Activated T-cell treated with anti-CD3 and anti-CD28 coated beads, Interleukin-2, amount 50 U/mL, for 72 hours (primary cell): ENCODE measurements around the gene STXBP5. TPM values are rescaled to one million over a fixed set of nuclear protein-coding genes. Genes with fewer than 3 reads are reported as not detected.

Experiments
- ATAC-seq, 2 donors: fragments of 150-1000 bp; cut with Tn5 transposase; replicated peaks in 1 of 2; 2 replicates each; pipeline ENCODE4 v1.10.0; 2021; ENCODE audit warnings: moderate library complexity in 2 of 2, mild to moderate bottlenecking in 1 of 2
- DNase-seq, 2 donors: peaks; one replicate each; pipeline ENCODE4 v3.0.0; 2021 to 2022; ENCODE audit warnings: mixed read lengths in 1 of 2
- H3K27ac Mint-ChIP-seq: one replicate; pipeline ENCODE4 v1.8.0; 2022; ENCODE audit warnings: mild to moderate bottlenecking, moderate library complexity, mixed read lengths
- H3K27me3 Mint-ChIP-seq: one replicate; pipeline ENCODE4 v1.8.0; 2022; ENCODE audit warnings: low read depth, mixed read lengths
- H3K36me3 Mint-ChIP-seq, 2 donors: one replicate each; pipeline ENCODE4 v1.8.0; 2022; ENCODE audit warnings: mixed read lengths in 2 of 2, mild to moderate bottlenecking in 1 of 2; ENCODE audit not compliant: insufficient read depth in 2 of 2
- H3K4me1 Mint-ChIP-seq: one replicate; pipeline ENCODE4 v1.8.0; 2022; ENCODE audit warnings: low read depth, mixed read lengths
- H3K4me3 Mint-ChIP-seq, 2 donors: one replicate each; pipeline ENCODE4 v1.8.0; 2022; ENCODE audit warnings: mild to moderate bottlenecking in 2 of 2, mixed read lengths in 2 of 2, moderate library complexity in 2 of 2
- H3K9me3 Mint-ChIP-seq, 2 donors: one replicate each; pipeline ENCODE4 v1.8.0; 2022; ENCODE audit warnings: mixed read lengths in 2 of 2
- total RNA-seq, 2 donors: library from RNA; stranded (reverse); gene quantifications; one replicate each; pipeline ENCODE4 v1.2.3, GENCODE V29; 2022

STXBP5 gene
- total RNA-seq, 2 donors from 2014 or later: 22.1 to 28.7 TPM

DNA sequence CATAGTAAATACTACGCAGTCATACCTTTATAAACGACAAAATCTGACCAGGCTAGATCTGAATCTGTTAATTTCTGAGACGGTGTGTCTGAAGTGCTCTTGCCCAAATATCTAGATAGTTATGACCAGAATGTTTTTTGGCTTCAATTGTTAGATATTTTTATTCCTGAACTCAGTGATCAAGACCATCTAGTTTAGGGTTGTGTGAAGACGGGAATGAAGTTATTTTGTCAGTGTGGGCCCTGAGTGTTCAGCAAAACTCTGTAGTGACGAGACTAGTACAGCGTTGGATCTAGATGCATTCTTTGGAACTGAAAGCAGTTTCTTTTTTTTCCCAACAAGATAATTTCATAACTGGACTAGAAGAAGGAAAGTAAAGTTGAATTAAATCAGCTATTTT is 3.1 kb downstream of the STXBP5 start:
- no peaks in the 10 kb centered on the region for H3K9me3 Mint-ChIP-seq
- H3K36me3 Mint-ChIP-seq: peaks cover 9 to 10% of the 10 kb centered on the region in 2 donors
- H3K27me3 Mint-ChIP-seq: no peaks in the 10 kb centered on the region
- peaks cover 55% of the 10 kb centered on the region for H3K4me1 Mint-ChIP-seq
- peak overlapping the region; percentile 77 for H3K27ac Mint-ChIP-seq
- ATAC-seq (no peak), DNase-seq (no peak)
- H3K4me3 Mint-ChIP-seq: peak overlapping the region; percentile 47 to 86

DNA sequence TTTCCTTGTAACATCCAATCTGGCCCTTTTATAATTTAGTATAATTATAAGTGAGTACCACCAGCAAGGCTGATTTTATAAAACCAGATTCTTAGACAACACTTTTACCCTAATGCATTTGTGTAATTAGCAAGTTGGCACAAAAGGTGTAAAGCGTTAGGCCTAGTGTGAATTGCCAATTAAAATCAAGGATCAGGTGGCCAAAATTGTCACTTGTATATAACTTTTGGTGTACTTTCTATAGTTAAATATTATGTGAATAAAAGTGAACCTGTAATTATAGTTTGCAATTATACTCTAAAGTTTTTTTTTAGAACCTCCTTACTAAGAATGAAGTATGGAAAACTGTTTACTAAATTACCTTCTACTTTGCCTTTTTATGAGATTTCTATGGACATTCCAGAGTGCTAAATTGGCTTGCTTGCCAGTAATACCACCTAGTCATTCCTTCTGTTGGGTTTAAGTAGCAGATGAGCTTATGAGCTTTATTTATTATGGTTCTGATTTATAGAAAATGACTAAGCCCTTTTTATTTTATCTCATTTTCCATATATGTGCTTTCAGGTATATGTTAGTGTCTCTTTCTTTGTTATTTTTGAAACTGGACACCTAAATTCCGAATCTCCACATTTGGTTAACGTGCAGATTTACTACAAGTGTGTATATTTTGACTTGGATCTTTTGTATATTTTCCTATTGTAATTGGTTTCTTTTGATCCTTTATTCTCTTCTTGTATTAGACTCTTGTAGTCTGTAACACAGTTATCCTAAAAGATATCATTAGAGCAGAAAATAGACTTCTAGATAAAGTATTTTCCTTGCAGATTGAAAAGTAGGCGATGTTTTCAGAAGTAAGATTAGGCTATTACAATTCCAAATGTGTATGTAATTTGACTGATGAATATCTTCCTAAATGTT is 3.9 kb downstream of the STXBP5 start:
- H3K4me1 Mint-ChIP-seq: peaks cover 50% of the 10 kb centered on the region
- peak overlapping the region; percentile 76 for H3K27ac Mint-ChIP-seq
- no peak for ATAC-seq
- no peaks in the 10 kb centered on the region for H3K27me3 Mint-ChIP-seq
- DNase-seq: no peak
- peak overlapping the region in 1 of 2 donors; percentile 86 for H3K4me3 Mint-ChIP-seq
- peaks cover 9 to 10% of the 10 kb centered on the region in 2 donors for H3K36me3 Mint-ChIP-seq
- no peaks in the 10 kb centered on the region for H3K9me3 Mint-ChIP-seq

DNA sequence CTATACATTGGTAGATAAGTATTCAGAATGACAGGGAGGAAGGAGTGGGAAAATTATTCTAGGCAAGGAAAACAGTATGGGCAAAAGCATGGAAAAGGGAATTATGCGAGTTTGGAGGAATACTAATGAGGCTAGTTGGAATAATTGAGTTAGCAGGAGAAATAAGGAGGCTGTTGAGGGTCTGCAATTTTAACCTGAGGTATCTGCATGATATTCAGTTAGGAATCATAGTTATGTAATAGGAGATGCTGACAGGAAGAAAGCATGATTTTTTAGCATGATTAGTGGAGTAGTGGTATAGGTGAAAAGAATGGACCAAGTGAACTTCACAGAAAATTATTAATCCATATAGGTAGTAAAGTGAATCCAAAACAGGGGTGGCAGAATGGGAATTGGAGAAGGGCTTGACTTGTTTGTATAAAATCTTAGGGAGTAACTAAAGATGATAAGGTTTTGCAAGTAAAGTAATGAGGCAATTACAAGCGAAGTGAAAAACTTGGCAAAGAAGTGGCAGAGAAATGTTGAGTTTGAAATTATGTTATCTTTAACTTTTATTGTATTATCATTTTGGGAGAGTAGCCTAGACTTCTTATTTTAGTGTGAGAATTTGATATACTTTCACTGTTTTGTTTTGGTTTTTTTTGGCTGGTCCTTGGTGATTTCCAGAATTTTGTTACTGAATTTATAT is 5.7 kb downstream of the STXBP5 start:
- Mint-ChIP-seq H3K27ac (peak overlapping the region; percentile 60), H3K4me1 (peaks cover 43% of the 10 kb centered on the region), H3K27me3 (no peaks in the 10 kb centered on the region), H3K36me3 (peaks cover 3 to 4% of the 10 kb centered on the region in 2 donors), H3K9me3 (no peaks in the 10 kb centered on the region), H3K4me3 (peak overlapping the region in 1 of 2 donors; percentile 4)
- ATAC-seq: no peak
- no peak for DNase-seq

DNA sequence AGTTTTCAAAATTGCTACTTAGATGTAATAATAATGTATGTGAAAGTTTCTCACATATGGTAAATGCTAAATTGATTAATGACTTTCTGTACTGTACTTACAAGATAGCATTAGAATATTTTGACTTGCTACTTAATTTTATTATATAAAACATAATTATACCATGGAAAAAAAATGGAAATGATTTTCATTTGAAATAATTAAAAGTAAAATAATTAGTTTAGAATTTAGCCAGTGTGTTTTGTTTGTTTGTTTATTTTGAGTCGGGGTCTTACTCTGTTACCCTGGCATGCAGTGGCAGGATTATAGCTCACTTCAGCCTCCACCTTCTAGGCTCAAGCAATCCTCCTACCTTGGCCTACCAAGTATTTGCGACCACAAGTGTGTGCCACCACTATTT is 7.1 kb downstream of the STXBP5 start:
- Mint-ChIP-seq H3K36me3 (peaks cover 2 to 3% of the 10 kb centered on the region in 2 donors), H3K9me3 (no peaks in the 10 kb centered on the region), H3K27ac (no peak overlapping the region), H3K27me3 (no peaks in the 10 kb centered on the region), H3K4me1 (peaks cover 33% of the 10 kb centered on the region), H3K4me3 (no peak overlapping the region)
- DNase-seq (no peak), ATAC-seq (no peak)

DNA sequence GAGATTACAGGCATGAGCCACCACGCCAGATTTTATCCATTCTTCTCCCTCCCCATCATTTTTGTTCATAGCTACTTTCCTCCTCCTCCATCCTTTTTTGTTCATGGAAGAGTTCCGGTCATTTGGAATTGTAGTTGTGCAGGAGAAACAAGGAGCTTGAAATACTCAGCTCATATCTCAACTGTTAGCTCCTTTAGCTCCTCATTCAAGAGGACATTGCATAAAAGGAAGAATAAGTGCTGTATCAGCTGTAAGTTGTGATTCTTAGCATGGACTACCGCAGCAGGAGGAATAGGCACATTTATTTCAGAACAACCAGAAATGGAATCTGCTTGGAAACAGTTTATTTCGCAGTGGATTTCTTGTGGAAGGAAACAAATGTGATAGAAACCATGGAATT is 7.6 kb downstream of the STXBP5 start:
- Mint-ChIP-seq H3K9me3 (no peaks in the 10 kb centered on the region), H3K4me3 (no peak overlapping the region), H3K27ac (no peak overlapping the region), H3K36me3 (peaks cover 2 to 3% of the 10 kb centered on the region in 2 donors), H3K27me3 (no peaks in the 10 kb centered on the region), H3K4me1 (peaks cover 29% of the 10 kb centered on the region)
- DNase-seq: no peak
- ATAC-seq: no peak

DNA sequence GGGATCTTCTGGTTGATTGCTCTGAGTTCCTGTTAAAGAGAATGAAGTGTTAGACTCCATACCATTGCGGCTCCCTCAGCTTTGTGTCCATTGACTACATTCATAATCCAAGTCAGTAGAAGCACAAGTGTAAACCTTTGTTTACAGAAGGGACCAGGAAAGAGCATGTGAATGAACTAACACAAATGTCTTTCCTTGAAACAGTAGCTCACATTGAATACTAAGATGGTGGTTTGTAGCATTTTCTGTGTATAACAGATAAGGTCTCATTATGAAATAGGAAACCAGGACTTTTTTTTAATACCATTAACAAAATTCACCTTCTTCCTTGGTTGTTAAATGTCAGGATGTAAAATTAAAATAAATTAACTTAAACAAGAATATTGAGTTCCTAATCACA is 8.4 kb downstream of the STXBP5 start:
- no peak overlapping the region for H3K27ac Mint-ChIP-seq
- DNase-seq: no peak
- no peak for ATAC-seq
- peaks cover 0 to 3% of the 10 kb centered on the region in 2 donors for H3K36me3 Mint-ChIP-seq
- no peak overlapping the region for H3K4me3 Mint-ChIP-seq
- H3K4me1 Mint-ChIP-seq: peaks cover 21% of the 10 kb centered on the region
- no peaks in the 10 kb centered on the region for H3K27me3 Mint-ChIP-seq
- no peaks in the 10 kb centered on the region for H3K9me3 Mint-ChIP-seq

DNA sequence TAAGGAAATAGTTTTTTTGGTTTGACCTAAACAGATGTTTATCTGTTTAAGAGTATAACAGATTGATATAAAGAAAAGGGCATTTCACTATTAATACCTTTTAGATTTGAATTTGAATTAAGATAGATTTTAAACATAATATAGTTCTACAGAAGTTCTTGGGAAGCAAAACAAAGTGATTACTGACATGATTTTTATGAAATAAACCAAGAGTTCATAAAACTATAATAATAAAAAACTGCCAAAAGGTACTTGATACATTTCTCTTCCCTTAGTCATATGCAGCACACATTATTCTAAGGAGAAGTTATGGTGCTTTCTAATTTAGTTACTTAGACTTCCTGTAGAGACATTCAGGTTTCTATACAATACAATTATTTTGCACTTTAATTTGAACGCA is 9.6 kb downstream of the STXBP5 start:
- ATAC-seq (no peak), DNase-seq (no peak)
- Mint-ChIP-seq H3K4me1 (peaks cover 15% of the 10 kb centered on the region), H3K27ac (no peak overlapping the region), H3K36me3 (peaks cover 0 to 5% of the 10 kb centered on the region in 2 donors), H3K4me3 (no peak overlapping the region), H3K27me3 (no peaks in the 10 kb centered on the region), H3K9me3 (no peaks in the 10 kb centered on the region)

DNA sequence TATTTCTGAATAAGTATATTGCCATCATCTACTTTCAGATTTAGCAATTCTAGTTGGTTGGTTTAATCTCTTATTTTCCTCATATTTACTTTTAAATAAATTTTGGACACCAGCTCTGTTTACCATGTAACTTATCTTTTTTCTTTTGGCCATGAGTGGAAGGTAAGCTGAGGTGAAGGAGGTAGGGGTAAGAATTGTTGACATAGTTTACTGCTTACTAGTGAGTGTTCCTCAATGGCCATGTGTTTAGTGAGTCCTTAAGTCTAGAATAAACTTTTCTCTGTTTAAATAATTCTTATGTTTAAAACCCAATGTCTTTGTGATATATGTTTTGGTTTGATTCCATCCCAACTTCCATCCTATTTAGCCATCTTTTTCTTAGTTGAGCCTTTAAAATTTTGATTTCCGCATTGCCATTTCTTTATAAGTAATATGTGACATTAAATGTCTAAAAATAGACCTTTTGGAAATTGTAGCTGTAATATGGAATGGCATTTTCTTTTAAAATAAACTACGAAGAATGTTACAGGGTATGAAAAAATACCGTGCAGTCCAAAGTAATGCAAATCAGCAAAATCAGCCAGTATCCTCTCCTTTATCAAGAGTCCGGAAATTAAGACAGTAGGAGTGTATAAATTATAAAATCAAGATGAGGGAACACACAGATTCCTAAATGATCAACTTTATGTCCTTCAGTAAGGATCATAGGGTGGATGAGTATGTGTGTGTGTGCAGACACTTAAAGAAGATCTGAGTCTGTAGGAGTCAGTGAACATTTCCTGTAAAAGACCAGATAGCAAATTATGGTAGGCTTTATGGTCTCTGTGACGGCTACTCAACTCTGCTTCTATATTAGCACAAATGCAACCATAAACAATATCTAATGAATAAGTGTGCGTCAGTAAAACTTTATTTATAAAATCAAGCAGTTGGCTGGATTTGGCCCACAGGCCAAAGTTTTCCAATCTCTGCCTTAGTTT is 10.3 kb downstream of the STXBP5 start:
- peaks cover 0 to 6% of the 10 kb centered on the region in 2 donors for H3K36me3 Mint-ChIP-seq
- no peak for DNase-seq
- H3K27me3 Mint-ChIP-seq: no peaks in the 10 kb centered on the region

DNA sequence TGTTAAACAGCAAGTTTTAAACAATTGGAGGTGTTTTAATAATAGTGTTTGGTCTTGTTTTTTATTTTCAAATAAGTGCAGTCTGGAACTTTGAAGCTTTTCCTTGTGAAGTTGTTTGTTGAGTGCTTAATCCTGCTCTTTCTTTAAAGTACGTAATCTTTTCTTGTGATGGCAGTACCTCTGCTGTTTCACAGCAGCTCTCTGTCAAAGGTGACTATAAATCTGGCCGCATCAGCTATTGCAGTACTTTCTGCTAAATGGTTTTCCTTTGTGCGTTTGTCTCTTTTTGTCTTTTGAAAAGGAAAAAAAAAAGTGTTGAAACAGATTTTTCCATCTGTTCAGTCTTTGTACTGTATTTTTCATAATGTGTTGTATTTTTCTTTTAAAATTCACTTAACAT is 12.7 kb downstream of the STXBP5 start:
- Mint-ChIP-seq H3K36me3 (peaks cover 6 to 10% of the 10 kb centered on the region in 2 donors), H3K27ac (no peak overlapping the region), H3K27me3 (no peaks in the 10 kb centered on the region), H3K9me3 (no peaks in the 10 kb centered on the region), H3K4me3 (no peak overlapping the region), H3K4me1 (peaks cover 27% of the 10 kb centered on the region)
- ATAC-seq (no peak), DNase-seq (no peak)

More for the DNA sequence above, 10.3 kb downstream of the STXBP5 start:
- Mint-ChIP-seq H3K27ac (no peak overlapping the region), H3K9me3 (no peaks in the 10 kb centered on the region), H3K4me1 (peaks cover 15% of the 10 kb centered on the region), H3K4me3 (no peak overlapping the region)
- no peak for ATAC-seq

DNA sequence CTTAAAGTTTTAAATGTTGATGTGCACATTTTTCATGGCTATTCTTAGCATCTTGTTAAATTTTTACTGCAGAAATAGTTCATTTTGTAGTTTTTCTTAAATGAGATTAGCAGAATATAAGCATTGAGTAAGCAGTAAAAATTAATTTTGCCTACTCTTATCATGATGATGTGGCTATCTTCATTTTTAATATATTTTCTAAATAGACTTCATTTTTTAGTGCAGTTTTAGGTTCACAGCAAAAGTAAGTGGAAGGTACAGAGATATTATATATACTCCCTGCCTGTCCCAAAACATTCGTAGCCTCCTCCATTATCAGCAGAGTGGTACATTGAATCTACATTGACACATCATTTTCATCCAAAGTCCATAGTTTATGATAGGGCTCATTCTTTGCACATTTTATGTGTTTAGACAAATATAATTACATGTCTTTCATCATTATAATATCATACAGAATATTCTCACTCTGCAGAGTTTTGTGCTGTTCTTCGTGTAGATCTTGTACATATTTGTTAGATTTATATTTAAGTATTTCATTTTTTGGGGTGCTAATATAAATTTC is 13.7 kb downstream of the STXBP5 start:
- Mint-ChIP-seq H3K4me1 (peaks cover 34% of the 10 kb centered on the region), H3K36me3 (peaks cover 5 to 13% of the 10 kb centered on the region in 2 donors), H3K9me3 (no peaks in the 10 kb centered on the region), H3K4me3 (no peak overlapping the region), H3K27me3 (no peaks in the 10 kb centered on the region), H3K27ac (no peak overlapping the region)
- DNase-seq: no peak
- ATAC-seq: no peak

DNA sequence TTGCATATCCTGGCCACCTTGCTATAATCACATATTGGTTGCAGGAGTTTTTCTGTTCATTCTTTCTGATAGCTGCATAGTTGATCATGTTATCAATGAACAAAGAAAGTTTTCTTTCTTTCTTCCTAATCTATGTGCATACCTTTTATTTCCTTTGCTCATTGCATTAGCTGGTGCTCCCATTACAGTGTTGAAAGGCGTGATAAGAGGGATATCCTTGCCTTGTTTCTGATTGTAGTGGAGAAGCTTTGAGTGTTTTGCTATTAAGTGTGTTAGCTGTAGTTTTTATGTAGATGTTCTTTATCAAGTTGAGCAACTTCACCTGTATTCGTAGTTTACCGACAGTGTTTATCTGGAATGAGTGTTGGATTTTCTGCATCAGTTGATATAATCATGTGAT is 14.6 kb downstream of the STXBP5 start:
- Mint-ChIP-seq H3K27ac (no peak overlapping the region), H3K27me3 (no peaks in the 10 kb centered on the region), H3K4me3 (no peak overlapping the region), H3K36me3 (peaks cover 8 to 17% of the 10 kb centered on the region in 2 donors), H3K4me1 (peaks cover 34% of the 10 kb centered on the region), H3K9me3 (no peaks in the 10 kb centered on the region)
- ATAC-seq: no peak
- no peak for DNase-seq

DNA sequence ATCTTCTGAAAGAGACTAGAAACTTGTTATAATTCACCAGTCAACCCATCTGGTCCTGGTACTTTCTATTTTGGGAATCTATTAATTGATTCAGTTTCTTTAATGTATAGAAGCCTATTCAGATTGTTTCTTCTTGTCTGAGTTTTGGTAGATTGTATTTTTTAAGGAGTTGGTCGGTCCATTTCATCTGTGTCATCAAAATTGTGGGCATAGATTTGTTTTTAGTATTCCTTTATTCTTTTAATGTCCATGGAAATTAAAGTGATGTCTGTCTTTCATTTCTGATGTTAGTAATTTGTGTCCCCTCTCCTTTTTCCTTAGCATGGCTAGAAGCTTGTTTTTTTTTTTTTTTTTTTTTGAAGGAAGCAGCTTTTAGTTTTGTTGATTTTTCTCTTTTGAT is 15.2 kb downstream of the STXBP5 start:
- H3K4me1 Mint-ChIP-seq: peaks cover 34% of the 10 kb centered on the region
- H3K27me3 Mint-ChIP-seq: no peaks in the 10 kb centered on the region
- ATAC-seq (no peak), DNase-seq (no peak)
- no peak overlapping the region for H3K4me3 Mint-ChIP-seq
- peaks cover 8 to 18% of the 10 kb centered on the region in 2 donors for H3K36me3 Mint-ChIP-seq
- H3K9me3 Mint-ChIP-seq: no peaks in the 10 kb centered on the region
- peak overlapping the region; percentile 60 for H3K27ac Mint-ChIP-seq
